ENCODE measurements around the gene COQ9.

DNA sequence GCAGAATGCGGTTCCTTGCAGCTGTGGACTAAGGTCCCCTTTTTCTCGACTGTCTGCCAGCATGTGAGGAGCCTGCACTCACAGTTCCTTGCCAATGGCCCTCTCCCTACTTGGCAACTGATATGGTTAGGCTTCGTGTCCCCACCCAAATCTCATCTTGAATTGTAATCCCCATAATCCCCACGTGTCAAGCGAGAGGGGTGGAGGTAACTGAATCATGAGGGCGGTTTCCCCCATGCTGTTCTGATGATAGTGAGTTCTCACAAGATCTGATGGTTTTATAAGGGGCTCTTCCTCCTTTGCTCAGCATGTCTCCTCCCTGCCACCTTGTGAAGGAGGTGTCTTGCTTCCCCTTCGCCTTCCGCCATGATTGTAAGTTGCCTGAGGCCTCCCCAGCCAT, 20.0 kb upstream of the COQ9 start:
- TF ChIP-seq POLR2A (IDR thresholded peaks at IDR 0.05): no peak
- TF ChIP-seq, protein P1, sequence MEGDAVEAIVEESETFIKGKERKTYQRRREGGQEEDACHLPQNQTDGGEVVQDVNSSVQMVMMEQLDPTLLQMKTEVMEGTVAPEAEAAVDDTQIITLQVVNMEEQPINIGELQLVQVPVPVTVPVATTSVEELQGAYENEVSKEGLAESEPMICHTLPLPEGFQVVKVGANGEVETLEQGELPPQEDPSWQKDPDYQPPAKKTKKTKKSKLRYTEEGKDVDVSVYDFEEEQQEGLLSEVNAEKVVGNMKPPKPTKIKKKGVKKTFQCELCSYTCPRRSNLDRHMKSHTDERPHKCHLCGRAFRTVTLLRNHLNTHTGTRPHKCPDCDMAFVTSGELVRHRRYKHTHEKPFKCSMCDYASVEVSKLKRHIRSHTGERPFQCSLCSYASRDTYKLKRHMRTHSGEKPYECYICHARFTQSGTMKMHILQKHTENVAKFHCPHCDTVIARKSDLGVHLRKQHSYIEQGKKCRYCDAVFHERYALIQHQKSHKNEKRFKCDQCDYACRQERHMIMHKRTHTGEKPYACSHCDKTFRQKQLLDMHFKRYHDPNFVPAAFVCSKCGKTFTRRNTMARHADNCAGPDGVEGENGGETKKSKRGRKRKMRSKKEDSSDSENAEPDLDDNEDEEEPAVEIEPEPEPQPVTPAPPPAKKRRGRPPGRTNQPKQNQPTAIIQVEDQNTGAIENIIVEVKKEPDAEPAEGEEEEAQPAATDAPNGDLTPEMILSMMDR (IDR thresholded peaks at IDR 0.05): no peak
